Superior temporal gyrus (tissue), 1 donor: ENCODE results near the gene MEG3.

Experiments
- DNase-seq: peaks from one replicate; pipeline ENCODE4 v3.0.0-alpha.2; 2016; ENCODE audit errors: extremely low spot score

Gene MEG3

GRCh38 chr14:100832311-100832960, 6.5 kb downstream of the MEG3 start:
- DNase-seq: no peak

GRCh38 chr14:100834082-100834793, 8.3 kb downstream of the MEG3 start:
- no peak for DNase-seq

GRCh38 chr14:100834794-100835547, 9.1 kb downstream of the MEG3 start:
- DNase-seq: no peak

- DNase-seq: no peak
These were observed 9.8 kb downstream of the MEG3 start for GRCh38 chr14:100835548-100836310.

- no peak for DNase-seq
These were observed 10.4 kb downstream of the MEG3 start for GRCh38 chr14:100836311-100836805.

- no peak for DNase-seq
These were observed 11.3 kb downstream of the MEG3 start for GRCh38 chr14:100836941-100837804.

- no peak for DNase-seq
These were observed 12.0 kb downstream of the MEG3 start for GRCh38 chr14:100837805-100838350.

- no peak for DNase-seq
These were observed 12.8 kb downstream of the MEG3 start for GRCh38 chr14:100838493-100839314.

GRCh38 chr14:100839315-100839585, 13.3 kb downstream of the MEG3 start:
- no peak for DNase-seq

GRCh38 chr14:100839681-100840111, 13.8 kb downstream of the MEG3 start:
- DNase-seq: no peak

GRCh38 chr14:100840286-100841065, 14.6 kb downstream of the MEG3 start:
- no peak for DNase-seq

GRCh38 chr14:100841066-100841760, 15.3 kb downstream of the MEG3 start:
- no peak for DNase-seq

- no peak for DNase-seq
These were observed 16.0 kb downstream of the MEG3 start for GRCh38 chr14:100841761-100842403.

- DNase-seq: peak; percentile 62
These were observed 16.9 kb downstream of the MEG3 start for GRCh38 chr14:100842799-100843198.

- DNase-seq: no peak
These were observed 18.1 kb downstream of the MEG3 start for GRCh38 chr14:100844082-100844408.

- no peak for DNase-seq
These were observed 18.5 kb downstream of the MEG3 start for GRCh38 chr14:100844421-100844820.

- DNase-seq: no peak
These were observed 18.9 kb downstream of the MEG3 start for GRCh38 chr14:100844846-100845245.

GRCh38 chr14:100845341-100845740, 19.4 kb downstream of the MEG3 start:
- no peak for DNase-seq
